ENCODE data around the gene THBD. TPM values are rescaled to one million over a fixed set of nuclear protein-coding genes. Genes with fewer than 3 reads are reported as not detected.

The THBD gene
- total RNA-seq, 1 experiment from 2014 or later: 0.28 TPM

GRCh38 chr20:23084845-23085365 is 35.4 kb upstream of the THBD start:
- H3K9ac ChIP-seq (ENCODE audit: extremely low read depth, insufficient read length, low read length): no peak overlapping the region
- no peak overlapping the region for H2BK120ac ChIP-seq (ENCODE audit: low read depth, low read length, poor library complexity, severe bottlenecking)
- no peaks in the 10 kb centered on the region for H3K4me1 ChIP-seq (ENCODE audit: insufficient read depth, low read length)
- DNase-seq: no peak
- no peak overlapping the region for H3K18ac ChIP-seq (ENCODE audit: insufficient read length, low read depth, low read length)
- no peaks in the 10 kb centered on the region for H3K9me3 Mint-ChIP-seq
- H2BK5ac ChIP-seq (ENCODE audit: insufficient read length, low read length): no peak overlapping the region
- no peak overlapping the region for H4K5ac ChIP-seq (ENCODE audit: insufficient read length, low read depth, low read length)
- H3K9me3 ChIP-seq (ENCODE audit: control insufficient read depth, low read depth, low read length): no peaks in the 10 kb centered on the region
- no peak overlapping the region for H3K23ac ChIP-seq (ENCODE audit: insufficient read length, low read depth, low read length)
- H3K4ac ChIP-seq (ENCODE audit: low read depth, low read length): no peak overlapping the region
- no peaks in the 10 kb centered on the region for H3K79me1 ChIP-seq (ENCODE audit: insufficient read depth, low read depth, low read length, poor library complexity, severe bottlenecking)
- H3T11ph ChIP-seq (ENCODE audit: low read length): no peak overlapping the region
- no peaks in the 10 kb centered on the region for H3K36me3 Mint-ChIP-seq (ENCODE audit: insufficient read depth in 1 of 3, low read depth in 3 of 3)
- no peak overlapping the region for H2BK12ac ChIP-seq (ENCODE audit: insufficient read length, low read depth, low read length)
- H2BK15ac ChIP-seq (ENCODE audit: low read depth, low read length): no peak overlapping the region
- H4K8ac ChIP-seq (replicated peaks; ENCODE audit: insufficient read length, low read depth, low read length): no peak overlapping the region
- no peaks in the 10 kb centered on the region for H3K79me2 ChIP-seq (ENCODE audit: insufficient read depth, low read length)
- H2AK5ac ChIP-seq (ENCODE audit: insufficient read length, low read length): no peak overlapping the region
- no peak overlapping the region for H3K4me3 Mint-ChIP-seq
- H3K14ac ChIP-seq (ENCODE audit: insufficient read depth, low read length): no peak overlapping the region
- no peak overlapping the region for H2BK20ac ChIP-seq (ENCODE audit: low read depth, low read length, poor library complexity, severe bottlenecking)
- H4K91ac ChIP-seq (ENCODE audit: insufficient read length, low read depth, low read length): no peak overlapping the region
- H3K27ac ChIP-seq (ENCODE audit: insufficient read length, low read depth, low read length): no peak overlapping the region
- no peaks in the 10 kb centered on the region for H4K20me1 ChIP-seq (ENCODE audit: control insufficient read depth, insufficient read depth, insufficient read length)
- peaks cover 13 to 17% of the 10 kb centered on the region in 2 experiments for H3K4me1 Mint-ChIP-seq
- peaks cover 4% of the 10 kb centered on the region; the same call in 1 of the 2 replicates for H3K27me3 Mint-ChIP-seq (ENCODE audit: low read depth)
- H3K27me3 ChIP-seq (ENCODE audit: insufficient read depth, low read length): no peaks in the 10 kb centered on the region
- H3K56ac ChIP-seq (ENCODE audit: insufficient read length, low read depth, low read length): no peak overlapping the region
- no peak overlapping the region for H2AFZ ChIP-seq (ENCODE audit: low read length)
- H3K23me2 ChIP-seq (ENCODE audit: insufficient read length, low read depth, low read length, poor library complexity, severe bottlenecking): no peaks in the 10 kb centered on the region
- H3K27ac Mint-ChIP-seq: no peak overlapping the region; a peak in 1 of 7 replicates
- no peak overlapping the region for H3K4me2 ChIP-seq (ENCODE audit: insufficient read depth, insufficient read length, low read length)
- TF ChIP-seq, protein P1, sequence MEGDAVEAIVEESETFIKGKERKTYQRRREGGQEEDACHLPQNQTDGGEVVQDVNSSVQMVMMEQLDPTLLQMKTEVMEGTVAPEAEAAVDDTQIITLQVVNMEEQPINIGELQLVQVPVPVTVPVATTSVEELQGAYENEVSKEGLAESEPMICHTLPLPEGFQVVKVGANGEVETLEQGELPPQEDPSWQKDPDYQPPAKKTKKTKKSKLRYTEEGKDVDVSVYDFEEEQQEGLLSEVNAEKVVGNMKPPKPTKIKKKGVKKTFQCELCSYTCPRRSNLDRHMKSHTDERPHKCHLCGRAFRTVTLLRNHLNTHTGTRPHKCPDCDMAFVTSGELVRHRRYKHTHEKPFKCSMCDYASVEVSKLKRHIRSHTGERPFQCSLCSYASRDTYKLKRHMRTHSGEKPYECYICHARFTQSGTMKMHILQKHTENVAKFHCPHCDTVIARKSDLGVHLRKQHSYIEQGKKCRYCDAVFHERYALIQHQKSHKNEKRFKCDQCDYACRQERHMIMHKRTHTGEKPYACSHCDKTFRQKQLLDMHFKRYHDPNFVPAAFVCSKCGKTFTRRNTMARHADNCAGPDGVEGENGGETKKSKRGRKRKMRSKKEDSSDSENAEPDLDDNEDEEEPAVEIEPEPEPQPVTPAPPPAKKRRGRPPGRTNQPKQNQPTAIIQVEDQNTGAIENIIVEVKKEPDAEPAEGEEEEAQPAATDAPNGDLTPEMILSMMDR (conservative IDR thresholded peaks at IDR 0.05): no peak
- WGBS (ENCODE audit: extremely low coverage, insufficient read length, low lambda C conversion rate): no CpG with 5 or more reads among the region's 24 CpGs
